HCT116 (cell line): Measurements from ENCODE around the gene AAK1. TPM values are rescaled to one million over a fixed set of nuclear protein-coding genes. Genes with fewer than 3 reads are reported as not detected.

Source experiments
- ATAC-seq: fragments of 200-7000 bp; cut with Tn5 transposase; 2 replicates; pipeline ENCODE4 v1.9.1; 2020; ENCODE audit warnings: mild to moderate bottlenecking, moderate library complexity
- BruUV-seq: library from RNA; stranded (reverse); fragments of 400-500 nt; replicated peaks from 2 replicates; lab custom pipeline; 2021; lab: Mats Ljungman, UMichigan
- CTCF ChIA-PET: fragments of 300-600 bp; sonication (Branson Sonifier 250); formaldehyde crosslinking; loops from one replicate; lab custom pipeline; 2021; ENCODE audit warnings: antibody characterized with exemption; lab: Charles Lee
- POLR2A ChIA-PET: fragments of 300-600, 350-600 bp; sonication (Branson Sonifier 250); formaldehyde crosslinking; loops from one replicate; lab custom pipeline; 2021; ENCODE audit warnings: antibody characterized with exemption; lab: Charles Lee
- RAD21 ChIA-PET, 2 experiments: fragments of 300-600 bp; sonication (Branson Sonifier 250); formaldehyde crosslinking; loops; one replicate each; lab custom pipeline; 2023; ENCODE audit warnings: low total read pairs in 2 of 2; ENCODE audit not compliant: uncharacterized antibody in 2 of 2, unreplicated experiment in 2 of 2, low non-redundant PET in 1 of 2; lab: Charles Lee
- DNase-seq: peaks from one replicate; pipeline ENCODE4 v3.0.0-alpha.2; 2010; ENCODE audit warnings: low read depth, low spot score
- H2AFZ ChIP-seq: fragments of 200-600 bp; shearing (Covaris generic), sonication (generic); 2 replicates; pipeline ENCODE4 v1.6.1; 2017; ENCODE audit warnings: low read depth, mixed run types, mixed read lengths, antibody characterized with exemption, low read length; ENCODE audit not compliant: poor library complexity, severe bottlenecking
- H3K27ac ChIP-seq: 2 replicates; pipeline ENCODE4 v1.5.1; 2012; ENCODE audit warnings: low read depth, low read length
- H3K27me3 ChIP-seq: fragments of 200-600 bp; sonication (generic); 2 replicates; pipeline ENCODE4 v1.6.1; 2016; ENCODE audit warnings: mixed run types, low read length, mixed read lengths; ENCODE audit not compliant: insufficient read depth
- H3K36me3 ChIP-seq, 2 experiments: fragments of 200-500 bp in 1 of 2; fragments of 200-600 bp in 1 of 2; sonication (Bioruptor generic) in 1 of 2; sonication (generic) in 1 of 2; 2 replicates each; pipeline versions ENCODE4 v1.5.1 to v1.6.1; 2014 to 2016; ENCODE audit warnings: low read length in 2 of 2, inconsistent platforms in 1 of 2, mixed read lengths in 1 of 2, mixed run types in 1 of 2; ENCODE audit not compliant: insufficient read depth in 2 of 2, control insufficient read depth in 1 of 2
- H3K4me1 ChIP-seq, 2 experiments: fragments of 200-600 bp in 1 of 2; sonication (generic) in 1 of 2; 2 replicates each; pipeline versions ENCODE4 v1.5.1 to v1.6.1; 2012 to 2017; ENCODE audit warnings: low read length in 2 of 2, inconsistent platforms in 1 of 2, mild to moderate bottlenecking in 1 of 2, mixed read lengths in 1 of 2, mixed run types in 1 of 2, moderate library complexity in 1 of 2; ENCODE audit not compliant: insufficient read depth in 2 of 2, control insufficient read depth in 1 of 2
- H3K4me2 ChIP-seq: fragments of 200-600 bp; sonication (generic); 2 replicates; pipeline ENCODE4 v1.6.1; 2017; ENCODE audit warnings: mixed run types, low read length, mixed read lengths
- H3K4me3 ChIP-seq, 2 experiments: fragments of 200-600 bp in 1 of 2; sonication (generic) in 1 of 2; replicated peaks in 1 of 2; 2 replicates each; pipeline ENCODE4 v1.5.1; 2011 to 2016; ENCODE audit warnings: low read length in 2 of 2, control low read depth in 1 of 2, low read depth in 1 of 2, mild to moderate bottlenecking in 1 of 2, mixed read lengths in 1 of 2, mixed run types in 1 of 2
- H3K79me2 ChIP-seq: fragments of 200-600 bp; sonication (generic); 2 replicates; pipeline ENCODE4 v1.6.1; 2017; ENCODE audit warnings: mild to moderate bottlenecking, mixed run types, low read length, moderate library complexity, mixed read lengths; ENCODE audit not compliant: insufficient read depth
- H3K9ac ChIP-seq: fragments of 200-600 bp; sonication (generic); 2 replicates; pipeline ENCODE4 v1.6.1; 2016; ENCODE audit warnings: low read length, mixed read lengths
- H3K9me2 ChIP-seq: fragments of 200-600 bp; sonication (generic), shearing (Covaris generic); 2 replicates; pipeline ENCODE4 v1.6.1; 2017; ENCODE audit warnings: mixed run types, mild to moderate bottlenecking, moderate library complexity; ENCODE audit not compliant: insufficient read depth
- H3K9me3 ChIP-seq, 2 experiments: fragments of 200-500 bp in 1 of 2; fragments of 200-600 bp in 1 of 2; sonication (Bioruptor generic) in 1 of 2; sonication (generic) in 1 of 2; 2 replicates each; pipeline ENCODE4 v1.6.1; 2014 to 2017; ENCODE audit warnings: low read length in 2 of 2, mixed read lengths in 2 of 2, inconsistent platforms in 1 of 2, low read depth in 1 of 2, mild to moderate bottlenecking in 1 of 2, mixed run types in 1 of 2, moderate library complexity in 1 of 2; ENCODE audit not compliant: control insufficient read depth in 1 of 2, insufficient read depth in 1 of 2
- H4K20me1 ChIP-seq: fragments of 200-600 bp; sonication (generic), shearing (Covaris generic); 2 replicates; pipeline ENCODE4 v1.6.1; 2017; ENCODE audit warnings: mixed run types, mild to moderate bottlenecking, moderate library complexity; ENCODE audit not compliant: insufficient read depth
- ATF3 ChIP-seq: IDR thresholded peaks from 2 replicates; pipeline ENCODE4 v1.6.1; 2012
- CBX3 ChIP-seq: IDR thresholded peaks from 2 replicates; pipeline ENCODE4 v1.6.1; 2012; ENCODE audit warnings: low read depth
- CEBPB ChIP-seq: IDR thresholded peaks from 2 replicates; pipeline ENCODE4 v1.6.1; 2012; ENCODE audit warnings: low read depth
- EGR1 ChIP-seq: IDR thresholded peaks from 2 replicates; pipeline ENCODE4 v1.6.1; 2012; ENCODE audit warnings: low read depth
- ELF1 ChIP-seq: IDR thresholded peaks from 2 replicates; pipeline ENCODE4 v1.6.1; 2012; ENCODE audit warnings: low read depth, borderline replicate concordance
- EZH2phosphoT487 ChIP-seq: fragments of 200-600 bp; IDR thresholded peaks from 2 replicates; pipeline ENCODE4 v1.6.1; 2018; ENCODE audit warnings: antibody characterized with exemption, borderline replicate concordance
- POLR2AphosphoS5 ChIP-seq: IDR thresholded peaks from 2 replicates; pipeline ENCODE4 v1.6.1; 2011; ENCODE audit warnings: mild to moderate bottlenecking, low read depth, low read length, moderate library complexity
- REST ChIP-seq: IDR thresholded peaks from 2 replicates; pipeline ENCODE4 v1.6.1; 2012; ENCODE audit warnings: low read depth
- SIN3A ChIP-seq: IDR thresholded peaks from 2 replicates; pipeline ENCODE4 v1.6.1; 2012; ENCODE audit warnings: low read depth
- SP1 ChIP-seq: IDR thresholded peaks from 2 replicates; pipeline ENCODE4 v1.6.1; 2012; ENCODE audit warnings: low read depth
- SRF ChIP-seq: IDR thresholded peaks from 2 replicates; pipeline ENCODE4 v1.6.1; 2012; ENCODE audit warnings: low read depth
- YY1 ChIP-seq: IDR thresholded peaks from 2 replicates; pipeline ENCODE4 v1.6.1; 2011; ENCODE audit warnings: low read length, low read depth, moderate library complexity, mild to moderate bottlenecking; ENCODE audit not compliant: insufficient replicate concordance; ENCODE audit errors: extremely low read depth
- ZNF274 ChIP-seq: fragments of 200-500 bp; sonication (Bioruptor generic); IDR thresholded peaks from 2 replicates; pipeline ENCODE4 v1.6.1; 2014; ENCODE audit warnings: mild to moderate bottlenecking, low read depth, low read length, inconsistent platforms
- intact Hi-C: fragments of 100-400 bp; cut with micrococcal nuclease; formaldehyde crosslinking; loops from 2 replicates; pipeline ENCODE4 v1.10.0; 2022
- total RNA-seq: library from RNA; stranded (reverse); gene quantifications from one replicate; pipeline ENCODE4 v1.2.1, GENCODE V29; 2021; ENCODE audit not compliant: unreplicated experiment
- TF ChIP-seq, protein P1 (sequence below): IDR thresholded peaks from 2 replicates; pipeline ENCODE4 v1.6.1; 2012

AAK1 gene
- total RNA-seq, 1 experiment from 2014 or later = 32.0 TPM

GRCh38 chr2:69582582-69583176, 60.9 kb downstream of the AAK1 start (continued):
- no peak for TF ChIP-seq YY1

GRCh38 chr2:69581774-69582581, 61.6 kb downstream of the AAK1 start:
- no peaks in the 10 kb centered on the region for H4K20me1 ChIP-seq
- no peaks in the 10 kb centered on the region for H3K9me3 ChIP-seq
- DNase-seq = no peak
- H3K4me1 ChIP-seq = no peaks in the 10 kb centered on the region
- H2AFZ ChIP-seq = no peak overlapping the region
- no peak for ATAC-seq
- CTCF ChIA-PET = interaction anchor here (1.0 to 1.7 kb wide), 2 partner anchors 16 to 17 kb away, joined by 4 read pairs; no protein-coding TSS in a partner anchor
- no peaks in the 10 kb centered on the region for H3K27me3 ChIP-seq
- no peaks in the 10 kb centered on the region for H3K79me2 ChIP-seq
- POLR2A ChIA-PET = no interaction called here
- RAD21 ChIA-PET = no interaction called here
- BruUV-seq = no TSS peak
- H3K9me2 ChIP-seq = no peaks in the 10 kb centered on the region
- TF ChIP-seq CEBPB (peak; percentile 53; the same call in 1 of the 2 replicates), EZH2phosphoT487 (no peak)
- no peak overlapping the region for H3K4me3 ChIP-seq
- intact Hi-C loops = no loop called here
- no peak overlapping the region for H3K4me2 ChIP-seq
- no peak overlapping the region for H3K27ac ChIP-seq
- H3K9ac ChIP-seq = no peak overlapping the region
- no peaks in the 10 kb centered on the region for H3K36me3 ChIP-seq

DNA sequence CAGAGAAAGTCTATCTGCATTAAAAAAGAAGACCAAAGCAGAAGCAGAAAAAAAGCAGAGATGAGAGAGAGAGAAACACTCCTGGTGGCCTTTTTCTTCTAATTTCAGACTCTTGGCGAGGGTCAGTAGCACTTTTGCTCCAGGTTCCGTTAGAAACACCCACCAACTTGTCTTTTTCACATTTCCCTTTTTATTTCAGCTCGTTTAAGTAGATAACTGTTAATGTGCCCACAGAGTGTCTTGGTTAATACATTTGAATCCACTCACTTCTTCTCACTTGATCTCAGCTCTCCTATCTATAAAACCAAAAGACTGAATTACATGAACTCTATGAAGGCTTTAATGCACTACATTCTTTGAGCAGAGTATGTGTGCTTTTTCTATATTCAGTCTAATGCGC, 63.1 kb downstream of the AAK1 start:
- no peaks in the 10 kb centered on the region for H3K79me2 ChIP-seq
- ChIA-PET CTCF (no interaction called here), POLR2A (no interaction called here), RAD21 (no interaction called here)
- H3K27me3 ChIP-seq = no peaks in the 10 kb centered on the region
- intact Hi-C loops = no loop called here
- no peak overlapping the region for H3K4me2 ChIP-seq
- BruUV-seq = no TSS peak
- DNase-seq (no peak), ATAC-seq (no peak)
- H3K9ac ChIP-seq = no peak overlapping the region
- no peaks in the 10 kb centered on the region for H3K9me2 ChIP-seq
- no peaks in the 10 kb centered on the region for H3K36me3 ChIP-seq
- H4K20me1 ChIP-seq = no peaks in the 10 kb centered on the region
- no peak overlapping the region for H3K27ac ChIP-seq
- no peaks in the 10 kb centered on the region for H3K9me3 ChIP-seq
- H3K4me3 ChIP-seq = no peak overlapping the region
- H2AFZ ChIP-seq = no peak overlapping the region
- no peaks in the 10 kb centered on the region for H3K4me1 ChIP-seq
- no peak for TF ChIP-seq CBX3
- no peak for TF ChIP-seq SIN3A
- no peak for TF ChIP-seq ZNF274
- TF ChIP-seq, protein P1, sequence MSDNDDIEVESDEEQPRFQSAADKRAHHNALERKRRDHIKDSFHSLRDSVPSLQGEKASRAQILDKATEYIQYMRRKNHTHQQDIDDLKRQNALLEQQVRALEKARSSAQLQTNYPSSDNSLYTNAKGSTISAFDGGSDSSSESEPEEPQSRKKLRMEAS = no peak
- TF ChIP-seq ATF3 = no peak
- TF ChIP-seq YY1 = no peak
- no peak for TF ChIP-seq POLR2AphosphoS5
- no peak for TF ChIP-seq ELF1
- no peak for TF ChIP-seq EGR1
- TF ChIP-seq SRF = no peak
- no peak for TF ChIP-seq REST
- TF ChIP-seq SP1 = no peak
- no peak for TF ChIP-seq CEBPB
